GM23338 (cell line): ENCODE data around the gene ATP5ME.

Source experiments
- CREB1 ChIP-seq: fragments of 250-450 bp; sonication (Bioruptor Pico); IDR thresholded peaks from 2 replicates; pipeline ENCODE4 v1.5.0; 2020; ENCODE audit warnings: low read depth, mild to moderate bottlenecking, moderate library complexity
- JUNB ChIP-seq: IDR thresholded peaks from one replicate; pipeline ENCODE4 v1.6.1; 2016; ENCODE audit warnings: antibody characterized with exemption; ENCODE audit not compliant: unreplicated experiment
- POLR2AphosphoS5 ChIP-seq: IDR thresholded peaks from 2 replicates; pipeline ENCODE4 v1.6.1; 2016; ENCODE audit warnings: antibody characterized with exemption, low read depth
- TF ChIP-seq, protein P1 (sequence below), 2 experiments: fragments of 200-600 bp in 1 of 2; sonication (generic) in 1 of 2; conservative IDR thresholded peaks; 2 replicates each; pipeline versions ENCODE4 v1.5.1 to v1.6.1; 2016 to 2017; ENCODE audit warnings: antibody characterized with exemption in 2 of 2, low read depth in 2 of 2, mild to moderate bottlenecking in 2 of 2, moderate library complexity in 1 of 2

DNA sequence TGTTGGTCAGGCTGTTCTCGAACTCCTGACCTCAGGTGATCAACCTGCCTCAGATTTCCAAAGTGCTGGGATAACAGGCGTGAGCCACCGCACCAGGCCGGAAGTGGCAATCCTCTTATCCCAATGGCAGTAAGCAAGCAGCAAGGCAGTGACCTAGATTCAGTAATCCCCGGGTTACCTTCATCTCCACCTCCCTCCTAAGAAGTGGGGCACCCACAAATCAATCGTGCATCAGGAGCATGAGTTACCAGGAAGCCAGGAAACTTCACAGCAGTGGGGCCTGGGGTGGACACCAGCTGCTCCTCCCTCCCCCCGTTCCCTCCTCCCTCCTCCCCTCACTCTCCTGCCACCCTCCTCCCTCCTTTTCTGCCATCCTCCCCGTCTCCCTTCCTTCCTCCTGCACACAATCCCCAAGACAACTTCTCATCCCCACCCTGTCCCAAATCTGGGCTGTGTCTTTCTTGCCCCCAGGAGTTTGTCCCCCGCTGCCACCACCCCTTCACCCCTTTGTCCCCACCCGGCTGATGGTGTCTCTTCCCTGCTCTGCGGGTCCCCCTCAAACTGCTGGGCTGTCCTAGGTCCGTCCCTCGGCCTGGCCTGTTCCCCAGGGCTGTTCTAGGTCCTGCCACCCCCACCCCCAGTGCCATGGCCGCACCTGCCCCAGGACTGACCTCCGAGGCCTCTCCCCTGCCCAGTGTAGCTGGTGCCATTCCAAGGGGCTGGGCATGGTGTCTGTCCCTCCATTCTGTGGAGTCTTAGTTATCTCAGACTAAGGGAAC, 46.5 kb downstream of the ATP5ME start:
- no peak for TF ChIP-seq CREB1 (CRISPR knock-in tag)
- TF ChIP-seq, protein P1, sequence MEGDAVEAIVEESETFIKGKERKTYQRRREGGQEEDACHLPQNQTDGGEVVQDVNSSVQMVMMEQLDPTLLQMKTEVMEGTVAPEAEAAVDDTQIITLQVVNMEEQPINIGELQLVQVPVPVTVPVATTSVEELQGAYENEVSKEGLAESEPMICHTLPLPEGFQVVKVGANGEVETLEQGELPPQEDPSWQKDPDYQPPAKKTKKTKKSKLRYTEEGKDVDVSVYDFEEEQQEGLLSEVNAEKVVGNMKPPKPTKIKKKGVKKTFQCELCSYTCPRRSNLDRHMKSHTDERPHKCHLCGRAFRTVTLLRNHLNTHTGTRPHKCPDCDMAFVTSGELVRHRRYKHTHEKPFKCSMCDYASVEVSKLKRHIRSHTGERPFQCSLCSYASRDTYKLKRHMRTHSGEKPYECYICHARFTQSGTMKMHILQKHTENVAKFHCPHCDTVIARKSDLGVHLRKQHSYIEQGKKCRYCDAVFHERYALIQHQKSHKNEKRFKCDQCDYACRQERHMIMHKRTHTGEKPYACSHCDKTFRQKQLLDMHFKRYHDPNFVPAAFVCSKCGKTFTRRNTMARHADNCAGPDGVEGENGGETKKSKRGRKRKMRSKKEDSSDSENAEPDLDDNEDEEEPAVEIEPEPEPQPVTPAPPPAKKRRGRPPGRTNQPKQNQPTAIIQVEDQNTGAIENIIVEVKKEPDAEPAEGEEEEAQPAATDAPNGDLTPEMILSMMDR (conservative IDR thresholded peaks at IDR 0.05; ENCODE audit: low read depth in 2 of 2) = no peak
- TF ChIP-seq POLR2AphosphoS5 = no peak
- TF ChIP-seq JUNB = no peak
